GM23338 (cell line): ENCODE measurements around the gene HMGCL. TPM values are rescaled to one million over a fixed set of nuclear protein-coding genes. Genes with fewer than 3 reads are reported as not detected.

Experiments used
- CREB1 ChIP-seq: fragments of 250-450 bp; sonication (Bioruptor Pico); IDR thresholded peaks from 2 replicates; pipeline ENCODE4 v1.5.0; 2020; ENCODE audit warnings: low read depth, mild to moderate bottlenecking, moderate library complexity
- CTCF ChIP-seq, 2 experiments: fragments of 200-600 bp in 1 of 2; sonication (generic) in 1 of 2; conservative IDR thresholded peaks; 2 replicates each; pipeline versions ENCODE4 v1.5.1 to v1.6.1; 2016 to 2017; ENCODE audit warnings: antibody characterized with exemption in 2 of 2, low read depth in 2 of 2, mild to moderate bottlenecking in 2 of 2, moderate library complexity in 1 of 2
- EZH2phosphoT487 ChIP-seq: fragments of 200-600 bp; sonication (generic); IDR thresholded peaks from one replicate; pipeline ENCODE4 v1.8.1; 2018; ENCODE audit warnings: antibody characterized with exemption; ENCODE audit not compliant: unreplicated experiment
- REST ChIP-seq: IDR thresholded peaks from one replicate; pipeline ENCODE4 v1.6.1; 2018; ENCODE audit warnings: antibody characterized with exemption; ENCODE audit not compliant: unreplicated experiment
- ZNF114 ChIP-seq: fragments of 250-450 bp; sonication (Bioruptor Pico); IDR thresholded peaks from 2 replicates; pipeline ENCODE4 v1.5.0; 2020; ENCODE audit warnings: mild to moderate bottlenecking, moderate library complexity
- ZNF331 ChIP-seq: fragments of 250-450 bp; sonication (Bioruptor Pico); IDR thresholded peaks from 2 replicates; pipeline ENCODE4 v1.5.0; 2020; ENCODE audit warnings: low read depth, mild to moderate bottlenecking, moderate library complexity
- ZNF462 ChIP-seq: fragments of 250-450 bp; sonication (Bioruptor Pico); IDR thresholded peaks from 2 replicates; pipeline ENCODE4 v1.5.0; 2020; ENCODE audit warnings: mild to moderate bottlenecking, moderate library complexity
- polyA plus RNA-seq: library from polyadenylated mRNA; unstranded; fragments of >200 nt; fragmentation: Nextera tagmentation; extraction: Ambion mirVana; gene quantifications from 2 replicates; pipeline ENCODE4 v1.2.1, GENCODE V29; 2016
- total RNA-seq: library from RNA; depleted of rRNA; stranded (reverse); fragments of >200 nt; shearing (Covaris generic); gene quantifications from 2 replicates; pipeline ENCODE4 v1.2.3, GENCODE V29; 2014

Gene HMGCL
- total and polyA plus RNA-seq, 2 experiments from 2014 or later: 11.6 to 13.7 TPM

GRCh38 chr1:23845163-23845562, 19.9 kb upstream of the HMGCL start (continued):
- TF ChIP-seq ZNF462 (CRISPR knock-in tag): no peak
- TF ChIP-seq ZNF114 (CRISPR knock-in tag): no peak
- TF ChIP-seq ZNF331 (CRISPR knock-in tag): no peak
- TF ChIP-seq REST: no peak
- no peak for TF ChIP-seq CREB1
- TF ChIP-seq EZH2phosphoT487: no peak
- no peak for TF ChIP-seq CTCF (conservative IDR thresholded peaks at IDR 0.05; ENCODE audit: low read depth in 2 of 2)
